Measurements from ENCODE around the gene ABCB4. TPM values are rescaled to one million over a fixed set of nuclear protein-coding genes. Genes with fewer than 3 reads are reported as not detected.

The ABCB4 gene
- total and polyA plus RNA-seq, 7 experiments from 2014 or later: 0.27 to 1.5 (median 0.71) TPM; not detected in 3

DNA sequence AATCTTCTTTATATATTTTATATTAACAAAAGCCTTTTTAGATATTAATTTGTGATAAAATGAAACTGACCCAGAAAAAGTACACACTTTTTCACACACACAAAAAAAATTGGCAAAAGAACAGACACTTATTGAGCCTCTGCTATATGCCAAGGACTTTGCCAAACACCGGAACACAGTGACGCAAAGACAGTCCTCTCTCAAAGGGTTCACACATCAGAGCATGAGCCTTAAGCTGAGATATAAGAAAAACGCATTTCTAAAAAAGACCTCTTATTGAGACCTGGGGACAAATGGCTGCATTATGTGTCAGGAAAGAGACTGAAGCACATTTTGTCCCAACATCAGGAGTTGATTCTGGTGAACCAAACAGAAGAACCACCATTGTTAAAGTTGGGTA is 24.0 kb upstream of the ABCB4 start:
- no peaks in the 10 kb centered on the region for H3K36me3 ChIP-seq (ENCODE audit: control insufficient read depth in 2 of 3, insufficient read depth in 3 of 3, low read length in 3 of 3)
- H3K27ac ChIP-seq (ENCODE audit: low read depth, low read length): no peak overlapping the region
- DNase-seq: no peak
- Mint-ChIP-seq H3K36me3 (no peaks in the 10 kb centered on the region), H3K27ac (no peak overlapping the region), H3K4me1 (peaks cover 0 to 4% (median 0%) of the 10 kb centered on the region in 7 donors), H3K4me3 (no peak overlapping the region), H3K9me3 (peaks cover 0 to 2% (median 0%) of the 10 kb centered on the region in 11 donors), H3K27me3 (peaks cover 0 to 3% (median 0%) of the 10 kb centered on the region in 5 donors)
- POLR2A ChIA-PET: no interaction called here
- no peaks in the 10 kb centered on the region for H3K27me3 ChIP-seq (ENCODE audit: control insufficient read depth in 2 of 2, insufficient read depth in 2 of 2, low read length in 2 of 2)
- intact Hi-C loops (cut with micrococcal nuclease): no loop called here
- H3K4me3 ChIP-seq (ENCODE audit: low read length): no peak overlapping the region
- CTCF ChIA-PET: no interaction called here
- no peaks in the 10 kb centered on the region for H3K4me1 ChIP-seq (ENCODE audit: control insufficient read depth in 2 of 2, insufficient read depth in 2 of 2, low read length in 2 of 2)
- ATAC-seq: no peak
- H3K9me3 ChIP-seq (ENCODE audit: control insufficient read depth in 2 of 3, low read length in 3 of 3): no peaks in the 10 kb centered on the region

DNA sequence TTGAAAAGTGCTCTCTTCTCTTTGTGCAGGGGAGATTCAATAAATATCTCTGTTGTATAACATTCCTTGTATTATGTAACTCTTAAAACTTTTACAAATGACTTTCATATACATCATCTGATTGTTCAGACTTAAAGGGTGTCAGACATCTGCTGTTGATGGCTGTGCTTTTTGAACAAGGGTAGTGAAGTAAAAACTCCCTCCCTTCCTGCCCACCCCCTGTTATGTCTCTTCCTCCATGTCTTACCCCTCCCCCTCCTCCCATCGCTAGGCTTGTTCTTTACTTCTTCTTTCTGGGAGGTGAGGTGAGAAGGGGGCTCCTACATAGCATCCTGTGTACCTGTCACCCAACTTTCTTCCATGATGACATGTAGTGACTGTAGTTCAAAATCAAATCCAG is 23.4 kb upstream of the ABCB4 start:
- Histone ChIP-seq H3K36me3 (ENCODE audit: control insufficient read depth in 2 of 3, insufficient read depth in 3 of 3, low read length in 3 of 3) (no peaks in the 10 kb centered on the region), H3K9me3 (ENCODE audit: control insufficient read depth in 2 of 3, low read length in 3 of 3) (no peaks in the 10 kb centered on the region), H3K27me3 (ENCODE audit: control insufficient read depth in 2 of 2, insufficient read depth in 2 of 2, low read length in 2 of 2) (no peaks in the 10 kb centered on the region), H3K4me3 (ENCODE audit: low read length) (no peak overlapping the region), H3K27ac (ENCODE audit: low read depth, low read length) (no peak overlapping the region), H3K4me1 (ENCODE audit: control insufficient read depth in 2 of 2, insufficient read depth in 2 of 2, low read length in 2 of 2) (no peaks in the 10 kb centered on the region)
- Mint-ChIP-seq H3K36me3 (no peaks in the 10 kb centered on the region), H3K9me3 (peaks cover 0 to 4% (median 0%) of the 10 kb centered on the region in 11 donors), H3K4me1 (peaks cover 0 to 4% (median 0%) of the 10 kb centered on the region in 7 donors), H3K4me3 (no peak overlapping the region), H3K27ac (no peak overlapping the region), H3K27me3 (peaks cover 0 to 6% (median 0%) of the 10 kb centered on the region in 5 donors)
- no peak for ATAC-seq
- intact Hi-C loops (cut with micrococcal nuclease): no loop called here
- POLR2A ChIA-PET: no interaction called here
- CTCF ChIA-PET: no interaction called here
- no peak for DNase-seq

DNA sequence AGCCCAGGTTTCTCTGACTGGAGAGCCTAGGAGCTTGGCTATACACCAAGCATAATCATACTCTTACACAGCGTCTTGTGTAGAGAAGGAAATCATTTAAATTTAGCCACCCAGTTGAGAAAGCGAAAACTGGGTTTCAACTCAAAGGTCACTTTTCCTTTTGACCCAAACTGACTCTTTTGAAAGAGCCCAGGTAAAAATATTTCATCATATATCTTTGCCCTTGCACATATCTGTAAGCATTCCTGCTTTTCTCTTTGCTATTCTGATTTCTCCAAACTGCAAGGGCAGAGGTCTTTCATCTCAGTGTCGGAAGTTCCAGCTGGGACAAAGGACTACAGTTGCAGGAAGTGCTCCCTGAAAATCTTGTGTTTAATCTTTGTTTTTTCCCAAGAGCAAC is 22.0 kb upstream of the ABCB4 start:
- CTCF ChIA-PET: no interaction called here
- Mint-ChIP-seq H3K4me3 (no peak overlapping the region), H3K27me3 (peaks cover 0 to 10% (median 0%) of the 10 kb centered on the region in 5 donors), H3K36me3 (no peaks in the 10 kb centered on the region), H3K9me3 (peaks cover 0 to 4% (median 0%) of the 10 kb centered on the region in 11 donors), H3K27ac (no peak overlapping the region), H3K4me1 (peaks cover 0 to 4% (median 0%) of the 10 kb centered on the region in 7 donors)
- intact Hi-C loops (cut with micrococcal nuclease): no loop called here
- Histone ChIP-seq H3K27me3 (ENCODE audit: control insufficient read depth in 2 of 2, insufficient read depth in 2 of 2, low read length in 2 of 2) (no peaks in the 10 kb centered on the region), H3K9me3 (ENCODE audit: control insufficient read depth in 2 of 3, low read length in 3 of 3) (no peaks in the 10 kb centered on the region), H3K4me3 (ENCODE audit: low read length) (no peak overlapping the region), H3K27ac (ENCODE audit: low read depth, low read length) (no peak overlapping the region), H3K36me3 (ENCODE audit: control insufficient read depth in 2 of 3, insufficient read depth in 3 of 3, low read length in 3 of 3) (no peaks in the 10 kb centered on the region), H3K4me1 (ENCODE audit: control insufficient read depth in 2 of 2, insufficient read depth in 2 of 2, low read length in 2 of 2) (no peaks in the 10 kb centered on the region)
- no peak for DNase-seq
- POLR2A ChIA-PET: no interaction called here
- no peak for ATAC-seq

DNA sequence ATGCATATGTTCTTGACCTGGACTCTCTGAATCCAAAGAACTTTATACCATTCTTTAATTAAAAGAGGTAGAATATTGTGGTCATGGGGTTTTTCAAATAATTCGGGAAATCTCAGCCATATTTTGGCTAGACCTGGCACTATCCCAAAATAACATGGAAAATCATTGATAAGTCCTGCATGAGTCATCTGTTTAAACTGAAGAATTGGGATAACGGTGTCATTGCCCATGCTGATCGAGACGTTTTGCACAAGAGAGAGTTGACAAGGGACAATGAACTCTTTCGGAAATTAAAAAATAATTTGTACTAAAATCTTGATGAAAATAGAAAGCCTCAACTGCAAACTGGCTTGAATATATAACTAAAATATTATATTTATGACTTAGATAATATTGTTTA is 19.9 kb upstream of the ABCB4 start:
- H3K27me3 Mint-ChIP-seq: peaks cover 0 to 11% (median 4%) of the 10 kb centered on the region in 5 donors
- H3K9me3 ChIP-seq (ENCODE audit: control insufficient read depth in 2 of 3, low read length in 3 of 3): no peaks in the 10 kb centered on the region
- H3K4me1 Mint-ChIP-seq: peaks cover 0 to 4% (median 0%) of the 10 kb centered on the region in 7 donors
- H3K27me3 ChIP-seq (ENCODE audit: control insufficient read depth in 2 of 2, insufficient read depth in 2 of 2, low read length in 2 of 2): no peaks in the 10 kb centered on the region
- no peaks in the 10 kb centered on the region for H3K36me3 Mint-ChIP-seq
- POLR2A ChIA-PET: no interaction called here
- no peak for ATAC-seq
- peaks cover 0 to 4% (median 0%) of the 10 kb centered on the region in 11 donors for H3K9me3 Mint-ChIP-seq
- H3K4me3 ChIP-seq (ENCODE audit: low read length): no peak overlapping the region
- no peaks in the 10 kb centered on the region for H3K4me1 ChIP-seq (ENCODE audit: control insufficient read depth in 2 of 2, insufficient read depth in 2 of 2, low read length in 2 of 2)
- no peaks in the 10 kb centered on the region for H3K36me3 ChIP-seq (ENCODE audit: control insufficient read depth in 2 of 3, insufficient read depth in 3 of 3, low read length in 3 of 3)
- H3K27ac ChIP-seq (ENCODE audit: low read depth, low read length): no peak overlapping the region
- no peak overlapping the region for H3K27ac Mint-ChIP-seq
- CTCF ChIA-PET: no interaction called here
- no peak overlapping the region for H3K4me3 Mint-ChIP-seq
- intact Hi-C loops (cut with micrococcal nuclease): no loop called here
- DNase-seq: no peak

DNA sequence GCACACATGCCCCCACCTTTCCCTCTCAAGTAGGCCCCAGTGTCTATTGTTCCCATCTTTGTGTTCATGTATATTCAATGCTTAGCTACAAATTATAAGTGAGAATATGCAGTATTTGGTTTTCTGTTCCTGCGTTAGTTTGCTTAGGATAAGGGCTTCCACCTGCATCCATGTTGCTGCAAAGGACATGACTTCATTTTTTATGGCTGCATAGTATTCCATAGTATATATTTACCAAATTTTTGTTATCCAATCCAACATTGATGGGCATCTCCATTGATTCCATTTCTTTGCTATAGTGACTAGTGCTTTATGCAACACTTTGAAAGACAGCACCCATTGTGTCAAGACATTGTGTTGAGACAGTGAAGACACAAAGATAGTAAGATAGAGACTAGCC is 19.0 kb upstream of the ABCB4 start:
- DNase-seq: no peak
- Mint-ChIP-seq H3K36me3 (no peaks in the 10 kb centered on the region), H3K27me3 (peaks cover 0 to 14% (median 4%) of the 10 kb centered on the region in 5 donors), H3K4me3 (no peak overlapping the region), H3K4me1 (peaks cover 0 to 4% (median 0%) of the 10 kb centered on the region in 7 donors), H3K27ac (no peak overlapping the region), H3K9me3 (peaks cover 0 to 4% (median 0%) of the 10 kb centered on the region in 11 donors)
- intact Hi-C loops (cut with micrococcal nuclease): no loop called here
- Histone ChIP-seq H3K9me3 (ENCODE audit: control insufficient read depth in 2 of 3, low read length in 3 of 3) (no peaks in the 10 kb centered on the region), H3K27ac (ENCODE audit: low read depth, low read length) (no peak overlapping the region), H3K4me1 (ENCODE audit: control insufficient read depth in 2 of 2, insufficient read depth in 2 of 2, low read length in 2 of 2) (no peaks in the 10 kb centered on the region), H3K4me3 (ENCODE audit: low read length) (no peak overlapping the region), H3K27me3 (ENCODE audit: control insufficient read depth in 2 of 2, insufficient read depth in 2 of 2, low read length in 2 of 2) (no peaks in the 10 kb centered on the region), H3K36me3 (ENCODE audit: control insufficient read depth in 2 of 3, insufficient read depth in 3 of 3, low read length in 3 of 3) (no peaks in the 10 kb centered on the region)
- CTCF ChIA-PET: no interaction called here
- POLR2A ChIA-PET: no interaction called here
- ATAC-seq: no peak

DNA sequence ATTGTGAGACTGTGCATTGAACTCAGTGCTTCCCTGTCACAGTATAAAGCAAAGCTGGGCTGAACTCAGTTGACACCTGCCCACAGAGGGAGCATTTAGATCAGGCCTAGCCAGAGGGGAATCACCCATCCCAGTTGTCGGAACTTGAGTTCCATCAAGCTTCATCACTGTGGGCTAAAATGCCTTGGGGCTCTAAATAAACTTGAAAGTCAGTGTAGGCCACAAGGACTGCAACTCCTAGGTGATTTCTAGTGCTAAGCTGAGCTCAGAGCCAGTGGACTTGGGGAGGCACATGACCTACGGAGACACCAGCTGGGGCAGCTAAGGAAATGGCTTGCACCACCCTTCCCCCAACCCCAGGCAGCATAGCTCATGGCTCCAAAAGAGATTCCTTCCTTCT is 7.7 kb upstream of the ABCB4 start:
- no peaks in the 10 kb centered on the region for H3K27me3 ChIP-seq (ENCODE audit: control insufficient read depth in 2 of 2, insufficient read depth in 2 of 2, low read length in 2 of 2)
- ATAC-seq: no peak
- Mint-ChIP-seq H3K9me3 (peaks cover 0 to 3% (median 0%) of the 10 kb centered on the region in 11 donors), H3K27me3 (peaks cover 12 to 31% (median 26%) of the 10 kb centered on the region in 5 donors), H3K4me1 (no peaks in the 10 kb centered on the region), H3K27ac (no peak overlapping the region), H3K4me3 (no peak overlapping the region), H3K36me3 (no peaks in the 10 kb centered on the region)
- H3K4me1 ChIP-seq (ENCODE audit: control insufficient read depth in 2 of 2, insufficient read depth in 2 of 2, low read length in 2 of 2): no peaks in the 10 kb centered on the region
- ChIA-PET CTCF (no interaction called here), POLR2A (no interaction called here)
- no peaks in the 10 kb centered on the region for H3K36me3 ChIP-seq (ENCODE audit: control insufficient read depth in 2 of 3, insufficient read depth in 3 of 3, low read length in 3 of 3)
- H3K9me3 ChIP-seq (ENCODE audit: control insufficient read depth in 2 of 3, low read length in 3 of 3): no peaks in the 10 kb centered on the region
- DNase-seq: no peak
- intact Hi-C loops (cut with micrococcal nuclease): no loop called here
- H3K27ac ChIP-seq (ENCODE audit: low read depth, low read length): no peak overlapping the region
- H3K4me3 ChIP-seq (ENCODE audit: low read length): no peak overlapping the region

DNA sequence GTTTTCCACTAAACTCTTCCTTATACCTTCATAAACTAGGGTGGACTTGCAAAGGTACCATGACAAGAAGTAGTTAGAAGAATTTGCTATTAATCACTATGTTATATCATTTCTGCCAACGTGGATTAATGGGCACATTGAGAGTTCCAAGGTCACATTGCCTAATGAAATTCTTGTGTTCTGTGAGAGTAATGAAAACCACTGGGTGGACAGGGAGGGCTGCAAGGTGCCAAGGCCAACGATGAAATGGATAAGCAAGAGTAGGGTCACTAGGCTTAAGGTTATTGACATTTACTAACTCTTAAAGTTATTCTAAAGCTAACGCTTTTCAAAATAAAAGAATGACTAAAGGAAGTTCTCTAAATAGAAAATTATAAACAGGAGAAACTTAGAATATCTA is 6.6 kb upstream of the ABCB4 start:
- H3K36me3 ChIP-seq (ENCODE audit: control insufficient read depth in 2 of 3, insufficient read depth in 3 of 3, low read length in 3 of 3): no peaks in the 10 kb centered on the region
- Mint-ChIP-seq H3K27me3 (peaks cover 12 to 30% (median 28%) of the 10 kb centered on the region in 5 donors), H3K9me3 (peaks cover 0 to 3% (median 0%) of the 10 kb centered on the region in 11 donors), H3K36me3 (no peaks in the 10 kb centered on the region), H3K4me1 (no peaks in the 10 kb centered on the region), H3K27ac (no peak overlapping the region), H3K4me3 (no peak overlapping the region)
- ChIA-PET POLR2A (interaction anchor here (0.6 kb wide), 1 partner anchor 34 kb away, joined by 3 read pairs; no protein-coding TSS in a partner anchor), CTCF (no interaction called here)
- intact Hi-C loops (cut with micrococcal nuclease): no loop called here
- no peaks in the 10 kb centered on the region for H3K4me1 ChIP-seq (ENCODE audit: control insufficient read depth in 2 of 2, insufficient read depth in 2 of 2, low read length in 2 of 2)
- H3K27ac ChIP-seq (ENCODE audit: low read depth, low read length): no peak overlapping the region
- DNase-seq (no peak), ATAC-seq (no peak)
- no peaks in the 10 kb centered on the region for H3K9me3 ChIP-seq (ENCODE audit: control insufficient read depth in 2 of 3, low read length in 3 of 3)
- H3K4me3 ChIP-seq (ENCODE audit: low read length): no peak overlapping the region
- no peaks in the 10 kb centered on the region for H3K27me3 ChIP-seq (ENCODE audit: control insufficient read depth in 2 of 2, insufficient read depth in 2 of 2, low read length in 2 of 2)

Measured in naive thymus-derived CD4-positive, alpha-beta T cell (primary cell).